HepG2 (cell line): ENCODE results near the gene NCKAP1. TPM values are rescaled to one million over a fixed set of nuclear protein-coding genes. Genes with fewer than 3 reads are reported as not detected.

ENCODE experiments used
- ATM ChIP-seq: fragments of 450-650 bp; IDR thresholded peaks from 2 replicates; pipeline ENCODE4 v1.7.1; 2017; ENCODE audit warnings: mild to moderate bottlenecking, borderline replicate concordance
- FOSL1 ChIP-seq: sonication (generic); formaldehyde crosslinking; IDR thresholded peaks from 2 replicates; pipeline ENCODE4 v1.9.0; 2021; ENCODE audit warnings: missing genetic modification reagents, borderline replicate concordance
- HINFP ChIP-seq: sonication (generic); formaldehyde crosslinking; IDR thresholded peaks from 2 replicates; pipeline ENCODE4 v1.4.0; 2020; ENCODE audit warnings: low read depth, mild to moderate bottlenecking, missing genetic modification reagents
- HNRNPUL1 ChIP-seq: fragments of 200-400 bp; formaldehyde crosslinking; IDR thresholded peaks from 2 replicates; pipeline ENCODE4 v1.6.1; 2017; ENCODE audit warnings: low read depth, mild to moderate bottlenecking, low read length, moderate library complexity
- HOXA7 ChIP-seq: sonication (generic); formaldehyde crosslinking; IDR thresholded peaks from 2 replicates; pipeline ENCODE4 v1.8.1; 2022; ENCODE audit warnings: mild to moderate bottlenecking, missing genetic modification reagents, moderate library complexity
- KLF16 ChIP-seq, 2 experiments: sonication (generic) in 1 of 2; formaldehyde crosslinking in 1 of 2; IDR thresholded peaks; 2 replicates each; pipeline versions ENCODE4 v1.6.1 to v1.8.0; 2016 to 2023; ENCODE audit warnings: missing genetic modification reagents in 2 of 2, missing compliant biosample characterization in 1 of 2
- MED1 ChIP-seq: sonication (generic); formaldehyde crosslinking; IDR thresholded peaks from 2 replicates; pipeline ENCODE4 v1.4.0; 2020; ENCODE audit warnings: missing genetic modification reagents
- PAXIP1 ChIP-seq: sonication (generic); formaldehyde crosslinking; conservative IDR thresholded peaks from 2 replicates; pipeline ENCODE4 v1.4.0; 2020; ENCODE audit warnings: mild to moderate bottlenecking, missing genetic modification reagents, moderate library complexity
- PPARG ChIP-seq: conservative IDR thresholded peaks from 2 replicates; pipeline ENCODE4 v1.6.1; 2016; ENCODE audit warnings: missing biosample characterization, missing genetic modification reagents
- RCOR2 ChIP-seq: IDR thresholded peaks from 2 replicates; pipeline ENCODE4 v1.6.1; 2016; ENCODE audit warnings: missing biosample characterization, missing genetic modification reagents
- RFX1 ChIP-seq: fragments of 450-650 bp; IDR thresholded peaks from 2 replicates; pipeline ENCODE4 v1.6.1; 2017
- SAP130 ChIP-seq: IDR thresholded peaks from 2 replicates; pipeline ENCODE4 v1.6.1; 2016; ENCODE audit warnings: low read depth
- SKIL ChIP-seq: sonication (generic); formaldehyde crosslinking; IDR thresholded peaks from 2 replicates; pipeline ENCODE4 v1.8.0; 2022; ENCODE audit warnings: missing genetic modification reagents, mild to moderate bottlenecking, moderate library complexity, borderline replicate concordance
- SMYD3 ChIP-seq: sonication (generic); formaldehyde crosslinking; IDR thresholded peaks from 2 replicates; pipeline ENCODE4 v1.8.1; 2023; ENCODE audit warnings: mild to moderate bottlenecking, missing genetic modification reagents
- SRF ChIP-seq: IDR thresholded peaks from 2 replicates; pipeline ENCODE4 v1.6.1; 2011; ENCODE audit warnings: mild to moderate bottlenecking, low read depth, low read length, moderate library complexity
- SUZ12 ChIP-seq: fragments of 150-350 bp; IDR thresholded peaks from 2 replicates; pipeline ENCODE4 v1.6.1; 2014; ENCODE audit warnings: low read depth, low read length
- XBP1 ChIP-seq: sonication (generic); formaldehyde crosslinking; IDR thresholded peaks from 2 replicates; pipeline ENCODE4 v1.5.0; 2020; ENCODE audit warnings: missing genetic modification reagents
- ZBTB33 ChIP-seq: sonication (generic); formaldehyde crosslinking; IDR thresholded peaks from 2 replicates; pipeline ENCODE4 v1.4.0; 2020; ENCODE audit warnings: missing genetic modification reagents
- ZNF20 ChIP-seq: sonication (generic); formaldehyde crosslinking; IDR thresholded peaks from 2 replicates; pipeline ENCODE4 v1.4.0; 2020; ENCODE audit warnings: mild to moderate bottlenecking, moderate library complexity, missing genetic modification reagents
- ZNF784 ChIP-seq: sonication (generic); formaldehyde crosslinking; IDR thresholded peaks from 2 replicates; pipeline ENCODE4 v1.5.1; 2020; ENCODE audit warnings: missing genetic modification reagents, mild to moderate bottlenecking, borderline replicate concordance
- polyA plus RNA-seq, 8 experiments: library from polyadenylated mRNA; depleted of rRNA in 3 of 8; stranded (reverse) in 7 of 8; unstranded in 1 of 8; fragments of >200 nt; fragmentation: Illumina TruSeq in 4 of 8; extraction: Trizol in 4 of 8; gene quantifications; 2 replicates each; pipeline versions ENCODE4 v1.2.1 to v1.2.3, GENCODE V29; 2011 to 2016; ENCODE audit warnings: low read depth in 4 of 8, missing spikeins in 1 of 8, mixed read lengths in 1 of 8; ENCODE audit not compliant: insufficient read depth in 1 of 8
- total RNA-seq, 5 experiments: library from RNA; depleted of rRNA; stranded (reverse); fragments of >200 nt; fragmentation: Illumina TruSeq; extraction: Trizol; gene quantifications; 2 replicates each; pipeline ENCODE4 v1.2.3, GENCODE V29; 2016; ENCODE audit warnings: low read depth in 1 of 5

Gene NCKAP1
- total and polyA plus RNA-seq, 2 of the 13 experiments (the other 11 are each of a cell fraction or from before 2014, with no cell fraction given), result 72.1 to 96.3 TPM

- TF ChIP-seq HINFP (CRISPR knock-in tag) (0 out of 2 replicates have a peak, but pooled peaks have one; percentile 34), HNRNPUL1 (no peak), PAXIP1 (no peak), ATM (no peak), SMYD3 (CRISPR knock-in tag) (no peak), SUZ12 (no peak), ZNF20 (CRISPR knock-in tag) (0 out of 2 replicates have a peak, but pooled peaks have one; percentile 41), ZBTB33 (CRISPR knock-in tag) (no peak), SRF (no peak), KLF16 (CRISPR knock-in tag; IDR thresholded peaks at IDR 0.05) (peak in 1 of 2 experiments; percentile 44; a peak in 1 of 4 replicates), SAP130 (peak; percentile 0; the same call in 1 of the 2 replicates), MED1 (CRISPR knock-in tag) (no peak), FOSL1 (no peak), ZNF784 (CRISPR knock-in tag) (0 out of 2 replicates have a peak, but pooled peaks have one; percentile 6), RCOR2 (CRISPR knock-in tag) (no peak), RFX1 (no peak), XBP1 (no peak), PPARG (CRISPR knock-in tag) (no peak), SKIL (CRISPR knock-in tag) (0 out of 2 replicates have a peak, but pooled peaks have one; percentile 46), HOXA7 (CRISPR knock-in tag) (no peak)
Observed at GRCh38 chr2:183037553-183038340, 510 bp downstream of the NCKAP1 start (continued).
